HT1080 (cell line): ENCODE results near the gene HAO1. TPM values are rescaled to one million over a fixed set of nuclear protein-coding genes. Genes with fewer than 3 reads are reported as not detected.
A peak's percentile ranks its signal among the peaks of the same experiment; 100 is the strongest.
"Not testable (repeated sequence)": the region's sequence is repeated elsewhere in the genome, so short reads cannot be mapped to it uniquely, and the experiment has no call there.

Experiments used
- DNase-seq: peaks from one replicate; pipeline ENCODE4 v3.0.0-alpha.2; 2015; ENCODE audit warnings: low read depth
- small RNA-seq: library from RNA; depleted of rRNA; stranded (forward); fragments of <200 nt; gene quantifications from one replicate; pipeline ENCODE3, GENCODE V24; 2014
- total RNA-seq: library from RNA; depleted of rRNA; stranded (reverse); fragments of >200 nt; shearing (Covaris generic); gene quantifications from 2 replicates; pipeline ENCODE4 v1.2.3, GENCODE V29; 2014; rRNA removed

Gene HAO1
- total RNA-seq, 1 experiment from 2014 or later: 0.39 TPM

- no peak for DNase-seq
These were observed 81.5 kb downstream of the HAO1 start for GRCh38 chr20:7858734-7859250.

GRCh38 chr20:7856756-7857155 lies 83.5 kb downstream of the HAO1 start:
- DNase-seq: peak; percentile 96

DNA sequence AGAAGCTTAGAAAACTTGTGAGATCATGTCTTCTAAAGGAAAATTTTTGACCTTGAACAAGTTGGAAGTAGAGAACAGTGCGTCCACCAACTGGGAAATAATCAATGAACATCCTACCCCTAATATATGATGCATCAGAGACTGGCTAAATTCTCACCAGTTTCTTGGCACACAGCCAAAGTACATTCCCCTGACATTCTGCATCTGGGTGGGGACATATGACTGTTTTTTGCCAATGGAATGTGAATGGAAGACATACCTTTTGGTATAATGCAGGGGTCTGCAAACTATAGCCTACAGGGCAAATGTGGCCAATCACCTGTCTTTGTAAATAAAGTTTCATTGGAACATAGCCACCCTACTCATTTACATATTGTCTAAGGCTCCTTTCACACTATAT lies 84.7 kb downstream of the HAO1 start:
- DNase-seq: peak; percentile 38

- no peak for DNase-seq
These were observed 86.8 kb downstream of the HAO1 start for GRCh38 chr20:7853493-7853892.

DNA sequence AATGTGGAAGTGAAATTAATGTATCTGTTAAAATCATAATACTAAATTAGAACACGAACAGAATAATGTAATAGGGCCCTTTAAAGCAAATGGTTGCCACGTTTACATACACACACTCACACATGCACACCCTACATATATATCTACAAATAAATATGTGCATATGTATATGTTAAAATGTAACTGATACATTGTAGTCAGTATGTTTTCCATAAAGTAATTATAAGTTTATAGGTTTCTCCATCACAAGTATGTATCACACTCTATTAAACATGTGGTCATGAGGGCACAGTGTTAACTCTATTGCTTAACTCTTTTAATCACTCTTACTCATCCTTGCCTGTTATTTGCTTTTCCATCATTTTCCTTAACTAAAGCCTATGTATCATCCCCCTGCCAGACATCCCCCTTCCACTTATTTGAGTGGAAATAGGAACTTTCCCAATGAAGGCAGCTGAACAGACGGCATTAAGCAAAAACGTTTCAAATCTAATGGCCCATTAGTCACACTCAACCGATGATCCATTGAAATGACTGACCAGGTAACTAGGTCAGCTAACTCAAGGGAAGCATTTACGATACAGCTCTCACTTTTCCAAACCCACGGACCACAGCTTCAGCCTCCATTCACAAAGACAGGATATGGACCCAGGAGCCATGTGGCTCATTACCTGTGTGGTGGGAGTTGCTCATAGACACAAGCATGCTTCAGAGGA lies 89.3 kb downstream of the HAO1 start:
- peak; percentile 88 for DNase-seq

GRCh38 chr20:7849675-7850074 lies 90.6 kb downstream of the HAO1 start:
- DNase-seq: no peak

GRCh38 chr20:7848351-7848750 lies 91.9 kb downstream of the HAO1 start:
- DNase-seq: no peak

GRCh38 chr20:7843613-7844012 lies 96.6 kb downstream of the HAO1 start:
- DNase-seq: peak; percentile 30

GRCh38 chr20:7841971-7842310 lies 98.3 kb downstream of the HAO1 start:
- peak; percentile 97 for DNase-seq

DNA sequence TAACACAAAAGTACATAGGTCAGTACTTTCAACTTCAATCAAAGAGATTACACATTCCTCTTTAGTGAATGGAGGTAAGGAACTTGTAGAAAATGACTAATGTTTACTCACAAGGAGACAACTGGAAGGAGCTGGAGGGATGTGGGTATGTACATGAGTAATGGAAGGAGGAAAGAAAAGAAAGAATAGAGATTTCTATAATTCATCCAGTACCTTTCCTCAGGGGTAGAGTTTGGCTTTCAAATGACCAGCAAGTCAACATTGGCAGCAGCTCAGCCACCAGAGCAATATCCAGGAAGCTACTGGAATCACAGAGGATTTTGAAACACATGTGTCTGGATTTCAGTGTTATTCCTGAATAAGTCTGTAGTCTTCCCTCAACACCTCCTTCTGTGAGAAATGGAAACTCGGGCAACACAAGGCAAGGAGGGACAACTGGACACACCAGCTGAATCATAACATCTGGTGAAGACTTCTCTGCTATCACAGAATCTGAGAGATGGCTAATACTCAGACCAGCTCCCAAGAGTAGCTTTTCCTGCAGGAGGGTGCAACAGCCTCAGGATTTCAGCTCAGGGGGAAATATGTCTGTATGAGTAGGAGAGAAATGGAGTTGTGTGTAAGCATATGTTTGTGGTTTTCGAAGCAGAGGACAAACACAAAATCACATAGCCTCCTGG lies 98.8 kb downstream of the HAO1 start:
- DNase-seq: peak; percentile 88

DNA sequence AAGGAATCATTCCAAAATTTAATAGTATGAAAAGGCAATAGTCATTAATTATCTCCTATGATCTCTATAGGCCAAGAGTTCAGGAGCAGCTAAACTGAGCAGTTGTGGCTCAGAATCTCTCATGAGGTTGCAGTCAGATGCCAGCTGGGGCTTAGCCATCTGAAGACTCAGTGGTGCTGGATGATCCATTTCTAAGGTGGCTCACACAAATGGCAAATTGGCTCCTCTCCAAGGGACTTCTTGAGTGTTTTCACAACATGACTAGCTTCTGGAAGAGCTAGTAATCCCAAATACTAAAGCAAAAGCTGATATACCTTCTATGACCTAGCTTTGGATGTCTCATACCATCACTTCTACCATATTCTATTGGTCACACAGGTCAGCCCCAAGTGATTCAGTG lies 104.2 kb downstream of the HAO1 start:
- no peak for DNase-seq

GRCh38 chr20:7834441-7834840 lies 105.8 kb downstream of the HAO1 start:
- DNase-seq: not testable (repeated sequence)

Small RNA genes lying within 50 kb of the gene (small RNA-seq; reads per million reads assigned to genes)
- gene AL021879.1: not detected

Other genes starting within 250 kb of the HAO1 start
- gene TMX4, start 79.3 kb upstream of the HAO1 start, total RNA-seq: 12.4 and 13.8 TPM in 2 replicates
- gene PLCB1, start 191.8 kb upstream of the HAO1 start, total RNA-seq: 4.6 and 7.2 TPM in 2 replicates